Calu3 (cell line): Measurements from ENCODE around the gene BCL2L13. TPM values are rescaled to one million over a fixed set of nuclear protein-coding genes. Genes with fewer than 3 reads are reported as not detected.

Experiments used
- BruUV-seq: library from RNA; stranded (reverse); fragments of 400-500 nt; replicated peaks from 2 replicates; lab custom pipeline; 2021; lab: Mats Ljungman, UMichigan
- CTCF ChIA-PET: fragments of 300-600 bp; sonication (Branson Sonifier 250); formaldehyde crosslinking; loops from one replicate; lab custom pipeline; 2022; ENCODE audit warnings: antibody characterized with exemption; lab: Charles Lee
- DNase-seq: peaks from one replicate; pipeline ENCODE4 v3.0.0; 2022
- H3K27ac Mint-ChIP-seq: one replicate; pipeline ENCODE4 v1.8.0; 2022; ENCODE audit warnings: mixed read lengths; ENCODE audit not compliant: unreplicated experiment
- H3K27me3 Mint-ChIP-seq: one replicate; pipeline ENCODE4 v1.8.0; 2022; ENCODE audit warnings: mixed read lengths; ENCODE audit not compliant: unreplicated experiment
- H3K36me3 Mint-ChIP-seq: one replicate; pipeline ENCODE4 v1.8.0; 2022; ENCODE audit warnings: mild to moderate bottlenecking, moderate library complexity, mixed read lengths; ENCODE audit not compliant: insufficient read depth, unreplicated experiment
- H3K4me1 Mint-ChIP-seq: one replicate; pipeline ENCODE4 v1.8.0; 2022; ENCODE audit warnings: mild to moderate bottlenecking, low read depth, mixed read lengths; ENCODE audit not compliant: unreplicated experiment
- H3K4me3 Mint-ChIP-seq: one replicate; pipeline ENCODE4 v1.8.0; 2022; ENCODE audit warnings: mild to moderate bottlenecking, low read depth, moderate library complexity, mixed read lengths; ENCODE audit not compliant: unreplicated experiment
- H3K9me3 Mint-ChIP-seq: one replicate; pipeline ENCODE4 v1.8.0; 2022; ENCODE audit warnings: low read depth, mixed read lengths; ENCODE audit not compliant: unreplicated experiment
- CTCF ChIP-seq: fragments of 200-600 bp; IDR thresholded peaks from one replicate; pipeline ENCODE4 v1.8.0; 2022; ENCODE audit warnings: antibody characterized with exemption; ENCODE audit not compliant: unreplicated experiment
- intact Hi-C: fragments of 100-400 bp; cut with micrococcal nuclease; formaldehyde crosslinking; loops from one replicate; pipeline ENCODE4 v1.10.0; 2022; ENCODE audit not compliant: unreplicated experiment
- total RNA-seq: library from RNA; stranded (reverse); gene quantifications from 2 replicates; pipeline ENCODE4 v1.2.3, GENCODE V29; 2022

Gene BCL2L13
- total RNA-seq, 1 experiment from 2014 or later, result 49.3 TPM

DNA sequence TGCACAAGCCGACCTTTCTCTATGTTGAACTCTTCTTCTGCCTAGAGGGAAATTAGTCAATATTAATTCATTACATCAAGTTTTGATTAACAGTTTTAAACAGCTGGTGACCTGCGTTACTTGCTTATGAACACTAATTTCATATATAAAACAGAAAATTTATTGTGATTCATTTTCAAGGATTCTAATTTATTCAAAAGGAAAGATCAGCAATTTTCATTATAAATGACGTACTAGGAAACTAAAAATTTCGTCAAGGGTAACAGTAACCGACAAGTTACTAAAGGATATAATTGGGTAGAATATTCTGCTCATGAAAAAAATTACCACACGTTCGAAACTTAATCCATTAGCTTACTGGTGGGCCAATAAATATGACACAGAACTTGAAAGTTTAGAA lies 25.3 kb upstream of the BCL2L13 start:
- H3K4me3 Mint-ChIP-seq, result no peak overlapping the region
- H3K9me3 Mint-ChIP-seq, result no peaks in the 10 kb centered on the region
- intact Hi-C loops, result no loop called here
- H3K27ac Mint-ChIP-seq, result no peak overlapping the region
- CTCF ChIA-PET, result no interaction called here
- H3K4me1 Mint-ChIP-seq, result no peaks in the 10 kb centered on the region
- no TSS peak for BruUV-seq
- peaks cover 29% of the 10 kb centered on the region for H3K36me3 Mint-ChIP-seq
- no peak for TF ChIP-seq CTCF
- DNase-seq, result no peak
- no peaks in the 10 kb centered on the region for H3K27me3 Mint-ChIP-seq

DNA sequence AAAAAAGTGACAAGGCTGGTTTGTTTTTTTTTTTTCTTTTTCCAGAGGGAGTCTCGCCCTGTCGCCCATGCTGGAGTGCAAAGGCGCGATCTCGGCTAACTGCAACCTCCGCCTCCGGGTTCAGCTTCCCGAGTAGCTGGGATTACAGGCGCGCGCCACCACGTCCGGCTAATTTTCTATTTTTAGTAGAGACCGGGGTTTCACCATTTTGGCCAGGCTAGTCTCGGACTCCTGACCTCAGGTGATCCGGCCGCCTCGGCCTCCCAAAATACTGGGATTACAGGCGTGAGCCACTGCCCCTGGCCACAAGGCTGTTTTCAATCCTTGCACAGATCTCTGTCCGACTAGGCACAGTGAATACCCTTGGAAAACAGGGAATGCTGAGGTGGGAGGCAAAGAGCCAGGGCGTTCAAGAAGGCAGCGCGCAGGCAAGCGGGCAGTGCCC lies 10.6 kb upstream of the BCL2L13 start:
- H3K27ac Mint-ChIP-seq, result peak overlapping the region; percentile 99
- peak overlapping the region; percentile 89 for H3K4me3 Mint-ChIP-seq
- no peaks in the 10 kb centered on the region for H3K9me3 Mint-ChIP-seq
- peaks cover 3% of the 10 kb centered on the region for H3K4me1 Mint-ChIP-seq
- intact Hi-C loops, result loop anchor here (5.0 kb wide), 1 partner anchor 74 kb away; no protein-coding TSS in a partner anchor
- no peaks in the 10 kb centered on the region for H3K27me3 Mint-ChIP-seq
- DNase-seq, result no peak
- peaks cover 24% of the 10 kb centered on the region for H3K36me3 Mint-ChIP-seq
- CTCF ChIA-PET, result no interaction called here
- no peak for TF ChIP-seq CTCF
- TSS peak; percentile 87 for BruUV-seq

GRCh38 chr22:17628406-17629172 lies 10.0 kb upstream of the BCL2L13 start, which contains the start of gene ATP6V1E1:
ATP6V1E1 (minus strand) TSS chr22:17628749; CDS start chr22:17628635, 114 bp downstream.
- Mint-ChIP-seq H3K27me3 (no peaks in the 10 kb centered on the region), H3K36me3 (peaks cover 24% of the 10 kb centered on the region), H3K4me3 (peak within 1 kb of the TSS; percentile 89), H3K9me3 (no peaks in the 10 kb centered on the region), H3K27ac (peak within 1 kb of the TSS; percentile 99), H3K4me1 (peaks cover 9% of the 10 kb centered on the region)
- intact Hi-C loops, result loop anchor here (5.0 kb wide), 1 partner anchor 74 kb away; no protein-coding TSS in a partner anchor
- peak; percentile 96 for DNase-seq
- no peak for TF ChIP-seq CTCF
- CTCF ChIA-PET, result no interaction called here
- no TSS peak for BruUV-seq

DNA sequence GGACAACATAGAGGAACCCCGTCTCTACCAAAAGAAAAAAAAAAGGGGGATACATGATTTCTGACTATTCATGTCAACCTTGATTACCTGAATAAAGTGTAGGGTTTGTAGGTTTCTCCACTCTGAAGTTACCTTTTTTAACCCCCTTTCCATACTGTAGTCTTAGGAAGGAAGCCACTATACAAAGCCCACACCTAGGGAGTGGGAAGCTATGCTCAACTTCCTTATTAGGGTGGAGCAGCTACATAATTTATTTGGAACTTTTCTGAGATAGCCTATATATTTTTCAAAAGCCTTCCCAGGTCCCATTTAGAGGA lies 9.4 kb upstream of the BCL2L13 start:
- Mint-ChIP-seq H3K4me1 (peaks cover 15% of the 10 kb centered on the region), H3K36me3 (peaks cover 24% of the 10 kb centered on the region), H3K27ac (peak overlapping the region; percentile 99), H3K4me3 (peak overlapping the region; percentile 89), H3K27me3 (no peaks in the 10 kb centered on the region), H3K9me3 (no peaks in the 10 kb centered on the region)
- TSS peak; percentile 80 for BruUV-seq
- no peak for DNase-seq
- intact Hi-C loops, result loop anchor here (5.0 kb wide), 1 partner anchor 73 kb away; no protein-coding TSS in a partner anchor
- CTCF ChIA-PET, result no interaction called here
- TF ChIP-seq CTCF, result no peak
